ENCODE results near the gene RNF157.

RNF157 gene

DNA sequence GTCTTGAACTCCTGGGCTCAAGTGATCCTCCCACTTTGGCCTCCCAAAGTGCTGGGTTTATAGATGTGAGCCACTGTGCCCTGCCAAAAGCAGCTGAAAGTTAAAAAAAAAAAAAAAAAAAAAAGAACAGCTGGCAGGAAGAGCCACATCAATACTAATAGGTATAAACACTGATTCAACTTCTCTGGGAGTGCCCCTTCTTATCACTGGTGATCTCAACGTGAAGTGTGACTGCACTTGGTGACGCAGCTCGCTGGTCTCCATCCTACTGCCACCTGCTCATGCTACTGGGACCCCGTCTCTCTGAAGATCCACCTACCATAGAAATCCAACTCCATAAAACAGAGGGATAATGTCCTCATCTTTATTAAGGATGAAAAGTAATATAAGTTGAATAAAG, 40.8 kb downstream of the RNF157 start:
- POLR2A ChIA-PET, result no interaction called here
- TF ChIP-seq CTCF (IDR thresholded peaks at IDR 0.05; ENCODE audit: insufficient read depth, low read length, missing control alignments), result no peak
- CTCF ChIA-PET, result interaction anchor here (2.4 kb wide), 1 partner anchor 19 kb away, joined by 6 read pairs; no protein-coding TSS in a partner anchor
- DNase-seq (ENCODE audit: low read depth, low spot score), result no peak
- H3K4me3 ChIP-seq (ENCODE audit: low read depth, low read length), result no peak overlapping the region

GRCh38 chr17:76198702-76199101, 41.6 kb downstream of the RNF157 start:
- no peak for TF ChIP-seq CTCF (IDR thresholded peaks at IDR 0.05; ENCODE audit: insufficient read depth, low read length, missing control alignments)
- POLR2A ChIA-PET, result no interaction called here
- DNase-seq (ENCODE audit: low read depth, low spot score), result no peak
- H3K4me3 ChIP-seq (ENCODE audit: low read depth, low read length), result no peak overlapping the region
- CTCF ChIA-PET, result interaction anchor here (1.1 to 2.4 kb wide), 2 partner anchors 17 to 19 kb away, joined by 6 read pairs; no protein-coding TSS in a partner anchor

DNA sequence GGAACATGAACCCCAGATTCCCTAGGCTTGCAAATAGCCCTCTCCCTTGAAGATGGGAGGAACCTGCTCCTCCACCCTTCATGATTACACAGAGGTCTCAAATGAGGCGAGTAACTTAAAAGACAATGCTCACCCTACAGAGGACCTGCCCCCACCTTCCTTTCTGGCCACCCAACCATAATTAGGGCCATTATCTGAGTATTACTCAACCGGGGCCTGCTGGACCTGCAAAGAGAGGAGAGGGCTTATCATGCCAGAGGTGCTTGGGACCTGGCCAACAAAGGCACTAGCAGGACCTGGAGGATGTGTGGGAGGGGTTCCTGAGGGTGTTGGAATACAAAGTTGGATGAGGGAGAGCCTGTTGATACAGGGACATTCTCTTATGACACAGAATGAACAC, 42.4 kb downstream of the RNF157 start:
- CTCF ChIA-PET, result interaction anchor here (1.1 to 2.9 kb wide), 4 partner anchors 14 to 18 kb away, joined by 3 to 23 read pairs (median 6); no protein-coding TSS in a partner anchor
- TF ChIP-seq CTCF (IDR thresholded peaks at IDR 0.05; ENCODE audit: insufficient read depth, low read length, missing control alignments), result no peak
- no peak for DNase-seq (ENCODE audit: low read depth, low spot score)
- no peak overlapping the region for H3K4me3 ChIP-seq (ENCODE audit: low read depth, low read length)
- POLR2A ChIA-PET, result no interaction called here

GRCh38 chr17:76196675-76197074, 43.6 kb downstream of the RNF157 start:
- CTCF ChIA-PET, result interaction anchor here (0.7 to 2.9 kb wide), 5 partner anchors 10 to 51 kb away, joined by 3 to 23 read pairs (median 4); no protein-coding TSS in a partner anchor
- no peak for DNase-seq (ENCODE audit: low read depth, low spot score)

DNA sequence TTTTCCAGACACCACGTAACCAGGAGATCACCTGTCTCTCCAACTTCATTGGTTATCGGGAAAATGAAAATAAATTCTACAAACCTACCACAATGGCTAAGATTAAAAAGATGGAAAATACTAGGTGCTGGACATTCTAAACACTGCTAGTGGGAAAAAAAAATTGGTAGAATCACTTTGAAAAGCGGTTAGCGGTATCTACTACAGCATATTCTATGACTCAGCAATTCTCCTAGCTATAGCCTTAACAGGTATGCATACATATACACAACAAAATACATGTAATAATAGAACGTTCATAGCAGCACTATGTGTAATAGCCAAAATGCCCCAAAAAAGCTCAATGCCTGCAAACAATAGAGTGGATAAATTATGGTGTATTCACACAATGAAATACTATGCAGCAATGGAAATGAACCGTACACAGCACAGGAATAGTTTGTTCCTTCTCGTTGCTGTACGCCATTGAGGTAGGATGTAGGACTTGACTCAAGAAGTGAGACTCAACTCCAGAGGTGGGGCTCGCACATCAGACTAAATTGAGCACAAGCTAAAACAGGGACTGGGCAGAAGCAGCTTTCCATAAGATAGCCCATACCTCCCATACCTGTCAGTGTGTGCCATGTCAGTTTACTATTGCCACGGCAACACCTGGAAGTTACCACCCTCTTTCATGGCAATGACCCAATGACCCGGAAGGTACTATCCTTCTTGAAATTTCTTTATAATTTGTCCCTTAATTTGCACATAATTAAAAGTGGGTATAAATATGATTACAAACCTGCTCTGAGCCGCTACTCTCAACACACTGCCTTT, 44.8 kb downstream of the RNF157 start:
- TF ChIP-seq CTCF (IDR thresholded peaks at IDR 0.05; ENCODE audit: insufficient read depth, low read length, missing control alignments), result no peak
- no peak for DNase-seq (ENCODE audit: low read depth, low spot score)
- ChIA-PET POLR2A (no interaction called here), CTCF (interaction anchor here (0.7 to 2.9 kb wide), 5 partner anchors 9 to 50 kb away, joined by 3 to 23 read pairs (median 4); no protein-coding TSS in a partner anchor)
- H3K4me3 ChIP-seq (ENCODE audit: low read depth, low read length), result no peak overlapping the region

More at GRCh38 chr17:76196675-76197074, 43.6 kb downstream of the RNF157 start:
- no peak overlapping the region for H3K4me3 ChIP-seq (ENCODE audit: low read depth, low read length)
- POLR2A ChIA-PET, result no interaction called here
- TF ChIP-seq CTCF (IDR thresholded peaks at IDR 0.05; ENCODE audit: insufficient read depth, low read length, missing control alignments), result no peak

- ChIA-PET POLR2A (no interaction called here), CTCF (interaction anchor here (1.8 to 7.5 kb wide), 3 partner anchors 10 to 14 kb away, joined by 5 to 77 read pairs (median 12); no protein-coding TSS in a partner anchor)
- H3K4me3 ChIP-seq (ENCODE audit: low read depth, low read length), result no peak overlapping the region
- no peak for DNase-seq (ENCODE audit: low read depth, low spot score)
- no peak for TF ChIP-seq CTCF (IDR thresholded peaks at IDR 0.05; ENCODE audit: insufficient read depth, low read length, missing control alignments)
These were observed 46.7 kb downstream of the RNF157 start for GRCh38 chr17:76193591-76193990.
